Karpas-422 (cell line): ENCODE results near the gene ARHGEF19. TPM values are rescaled to one million over a fixed set of nuclear protein-coding genes. Genes with fewer than 3 reads are reported as not detected.

Experiments
- DNase-seq: peaks from one replicate; pipeline ENCODE4 v3.0.0-alpha.2; 2015
- H2AFZ ChIP-seq: fragments of 200-600 bp; sonication (generic); 2 replicates; pipeline ENCODE4 v1.6.1; 2014; ENCODE audit warnings: antibody characterized with exemption, low read length, mixed read lengths
- H3K27ac ChIP-seq: fragments of 200-600 bp; sonication (generic); 2 replicates; pipeline ENCODE4 v1.5.1; 2014; ENCODE audit warnings: mild to moderate bottlenecking, low read length, moderate library complexity
- H3K27me3 ChIP-seq: fragments of 200-600 bp; sonication (generic); 2 replicates; pipeline ENCODE4 v1.6.1; 2014; ENCODE audit warnings: low read length, mixed read lengths
- H3K36me3 ChIP-seq: fragments of 200-600 bp; sonication (generic); 2 replicates; pipeline ENCODE4 v1.6.1; 2014; ENCODE audit warnings: low read length, mixed read lengths; ENCODE audit not compliant: insufficient read depth
- H3K4me1 ChIP-seq: fragments of 200-600 bp; sonication (generic); 2 replicates; pipeline ENCODE4 v1.6.1; 2014; ENCODE audit warnings: mild to moderate bottlenecking, low read length, mixed read lengths
- H3K4me2 ChIP-seq: fragments of 200-600 bp; sonication (generic); 2 replicates; pipeline ENCODE4 v1.6.1; 2014; ENCODE audit warnings: low read length, low read depth, mild to moderate bottlenecking; ENCODE audit not compliant: poor library complexity, severe bottlenecking
- H3K4me3 ChIP-seq: fragments of 200-600 bp; sonication (generic); 2 replicates; pipeline ENCODE4 v1.5.1; 2014; ENCODE audit warnings: mild to moderate bottlenecking, antibody characterized with exemption, low read length, mixed read lengths
- H3K79me2 ChIP-seq: fragments of 200-600 bp; sonication (generic); 2 replicates; pipeline ENCODE4 v1.6.1; 2014; ENCODE audit warnings: mild to moderate bottlenecking, low read length, mixed read lengths
- H3K9ac ChIP-seq: fragments of 200-600 bp; sonication (generic); 2 replicates; pipeline ENCODE4 v1.6.0; 2014; ENCODE audit warnings: low read length
- H3K9me2 ChIP-seq: fragments of 200-600 bp; sonication (generic), shearing (Covaris generic); replicated peaks from 2 replicates; pipeline ENCODE4 v1.6.0; 2014; ENCODE audit warnings: mild to moderate bottlenecking, low read length, moderate library complexity; ENCODE audit not compliant: insufficient read depth
- H3K9me3 ChIP-seq: fragments of 300-700, 200-600 bp; sonication (generic); 2 replicates; pipeline ENCODE4 v1.6.1; 2014; ENCODE audit warnings: low read length, mixed read lengths
- H4K20me1 ChIP-seq: fragments of 200-600 bp; sonication (generic); 2 replicates; pipeline ENCODE4 v1.6.1; 2014; ENCODE audit warnings: mild to moderate bottlenecking, antibody characterized with exemption, low read length, low read depth; ENCODE audit not compliant: insufficient read depth
- total RNA-seq: library from RNA; depleted of rRNA; stranded (reverse); fragments of >200 nt; shearing (Covaris generic); gene quantifications from 2 replicates; pipeline ENCODE4 v1.2.3, GENCODE V29; 2014; ENCODE audit warnings: low replicate concordance

ARHGEF19 gene
- total RNA-seq, 1 experiment from 2014 or later, result 2.5 TPM

DNA sequence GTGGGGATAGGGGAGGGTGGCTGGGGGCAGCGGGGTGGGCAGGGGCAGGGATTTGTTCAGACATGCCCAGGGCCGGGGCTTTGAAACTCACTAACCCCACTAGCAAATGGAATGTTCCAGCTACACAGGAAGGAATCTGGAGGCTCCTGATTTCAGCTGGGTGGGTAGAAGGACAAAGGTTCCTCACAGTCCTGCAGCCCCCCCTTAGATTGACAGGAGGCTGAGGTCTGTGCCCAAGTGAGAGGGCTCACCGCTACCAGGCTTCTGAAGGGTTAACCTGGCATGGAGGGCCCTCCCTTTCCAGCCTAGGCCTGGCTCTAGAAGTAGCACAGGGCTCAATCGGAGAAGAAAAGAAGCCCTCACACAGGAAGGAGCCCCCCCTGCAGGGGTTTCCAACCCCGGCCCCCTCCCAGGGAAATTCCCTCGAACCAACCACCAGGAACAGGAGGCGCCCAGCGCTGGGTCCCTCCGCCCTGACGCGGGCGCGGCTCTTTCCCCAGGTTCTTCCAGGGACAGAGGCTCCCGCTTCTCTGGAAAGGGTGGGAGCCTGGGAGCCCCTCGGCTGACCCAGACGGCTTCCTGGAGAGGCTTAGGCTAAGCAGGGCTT lies 59.9 kb downstream of the ARHGEF19 start:
- Histone ChIP-seq H3K4me3 (no peak overlapping the region), H3K4me2 (no peak overlapping the region), H3K9me3 (no peaks in the 10 kb centered on the region), H3K4me1 (no peaks in the 10 kb centered on the region), H3K27me3 (no peaks in the 10 kb centered on the region), H3K9ac (no peak overlapping the region), H2AFZ (no peak overlapping the region), H4K20me1 (no peaks in the 10 kb centered on the region), H3K79me2 (no peaks in the 10 kb centered on the region), H3K27ac (no peak overlapping the region), H3K36me3 (no peaks in the 10 kb centered on the region), H3K9me2 (no peaks in the 10 kb centered on the region)
- DNase-seq, result no peak

DNA sequence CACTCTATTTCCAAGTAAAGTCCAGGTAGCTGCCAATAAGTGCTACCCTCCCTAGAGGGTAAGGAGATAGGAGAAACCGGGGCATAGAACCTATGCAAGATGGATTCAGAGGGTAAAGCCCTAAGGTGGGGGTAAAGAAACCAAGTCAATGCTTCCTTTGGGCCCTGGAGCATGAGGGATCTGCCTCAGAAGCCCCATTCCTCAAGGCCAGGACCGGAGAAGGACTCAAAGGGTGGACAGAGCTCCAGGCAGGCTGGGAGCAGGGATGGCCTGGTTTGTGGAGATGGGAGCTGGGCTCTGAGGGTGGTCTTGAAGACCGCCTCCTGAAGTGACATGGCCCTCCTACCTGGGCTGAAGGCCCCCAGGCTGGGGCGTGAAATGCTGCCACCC lies 60.5 kb downstream of the ARHGEF19 start:
- no peak for DNase-seq
- Histone ChIP-seq H2AFZ (no peak overlapping the region), H3K4me3 (no peak overlapping the region), H3K27me3 (no peaks in the 10 kb centered on the region), H3K27ac (no peak overlapping the region), H4K20me1 (no peaks in the 10 kb centered on the region), H3K9me2 (no peaks in the 10 kb centered on the region), H3K9me3 (no peaks in the 10 kb centered on the region), H3K79me2 (no peaks in the 10 kb centered on the region), H3K36me3 (no peaks in the 10 kb centered on the region), H3K9ac (no peak overlapping the region), H3K4me1 (no peaks in the 10 kb centered on the region), H3K4me2 (no peak overlapping the region)

DNA sequence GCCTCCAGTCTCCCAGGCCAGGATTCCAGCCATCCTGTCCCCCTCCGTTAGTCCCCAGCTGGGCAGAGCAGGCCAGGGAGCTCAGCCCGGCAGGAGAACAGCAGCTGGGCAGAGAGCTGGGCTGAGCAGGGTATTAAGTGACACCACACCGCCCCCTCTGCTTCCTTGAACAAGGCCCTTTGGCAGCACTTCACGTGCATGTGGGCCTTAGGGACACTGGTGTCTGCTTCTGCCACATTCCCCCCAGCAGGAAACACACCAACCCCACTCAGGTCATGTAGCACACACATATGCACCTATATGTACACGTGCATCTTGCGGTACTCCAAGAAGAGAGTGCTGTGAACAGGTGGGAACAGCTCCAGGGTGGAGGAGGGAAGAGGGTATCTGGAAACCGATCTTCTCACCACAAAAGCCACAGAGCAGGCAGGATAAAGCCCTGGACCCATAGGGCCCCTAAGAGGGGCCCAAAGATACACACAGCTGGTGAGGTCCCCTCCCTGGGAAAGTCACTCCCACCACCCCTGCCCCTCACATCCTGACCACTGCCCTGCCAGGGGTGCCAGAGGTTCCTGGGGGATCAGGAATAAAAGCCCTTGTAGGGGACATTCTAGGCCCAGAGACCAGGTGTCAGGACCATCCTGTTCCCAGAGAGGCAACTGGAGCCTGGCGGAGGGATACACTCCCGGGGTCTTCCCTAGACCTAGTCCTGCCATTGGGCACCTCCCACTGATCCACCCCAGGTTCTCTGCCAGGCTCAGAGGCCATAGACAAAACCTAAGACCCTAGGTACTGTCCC lies 61.1 kb downstream of the ARHGEF19 start:
- H3K4me1 ChIP-seq, result no peaks in the 10 kb centered on the region
- DNase-seq, result no peak
- H3K36me3 ChIP-seq, result no peaks in the 10 kb centered on the region
- H3K27me3 ChIP-seq, result no peaks in the 10 kb centered on the region
- no peak overlapping the region for H3K4me2 ChIP-seq
- no peaks in the 10 kb centered on the region for H3K9me2 ChIP-seq
- H2AFZ ChIP-seq, result no peak overlapping the region
- no peak overlapping the region for H3K4me3 ChIP-seq
- H4K20me1 ChIP-seq, result no peaks in the 10 kb centered on the region
- H3K9ac ChIP-seq, result no peak overlapping the region
- no peaks in the 10 kb centered on the region for H3K9me3 ChIP-seq
- H3K27ac ChIP-seq, result no peak overlapping the region
- no peaks in the 10 kb centered on the region for H3K79me2 ChIP-seq

DNA sequence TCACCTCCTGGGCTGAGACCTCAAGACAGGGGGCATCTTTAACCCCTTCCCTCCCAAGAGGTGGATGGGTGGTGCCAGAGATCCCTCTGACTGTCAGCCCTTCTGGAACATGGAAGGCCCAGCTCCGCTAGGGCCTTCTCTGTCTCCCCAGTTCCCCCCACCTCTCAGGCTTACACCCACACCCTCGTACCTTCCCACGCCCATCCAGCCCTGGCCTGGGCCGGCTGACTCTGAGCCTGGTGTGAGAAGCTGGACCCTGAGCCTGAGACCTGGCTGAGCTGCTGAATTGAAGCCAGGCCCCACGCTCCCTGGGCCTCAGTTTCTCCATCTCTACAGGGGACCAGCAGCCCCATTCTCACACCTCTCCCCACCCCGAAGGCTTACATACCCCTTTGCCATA lies 61.9 kb downstream of the ARHGEF19 start:
- no peak overlapping the region for H3K4me3 ChIP-seq

DNA sequence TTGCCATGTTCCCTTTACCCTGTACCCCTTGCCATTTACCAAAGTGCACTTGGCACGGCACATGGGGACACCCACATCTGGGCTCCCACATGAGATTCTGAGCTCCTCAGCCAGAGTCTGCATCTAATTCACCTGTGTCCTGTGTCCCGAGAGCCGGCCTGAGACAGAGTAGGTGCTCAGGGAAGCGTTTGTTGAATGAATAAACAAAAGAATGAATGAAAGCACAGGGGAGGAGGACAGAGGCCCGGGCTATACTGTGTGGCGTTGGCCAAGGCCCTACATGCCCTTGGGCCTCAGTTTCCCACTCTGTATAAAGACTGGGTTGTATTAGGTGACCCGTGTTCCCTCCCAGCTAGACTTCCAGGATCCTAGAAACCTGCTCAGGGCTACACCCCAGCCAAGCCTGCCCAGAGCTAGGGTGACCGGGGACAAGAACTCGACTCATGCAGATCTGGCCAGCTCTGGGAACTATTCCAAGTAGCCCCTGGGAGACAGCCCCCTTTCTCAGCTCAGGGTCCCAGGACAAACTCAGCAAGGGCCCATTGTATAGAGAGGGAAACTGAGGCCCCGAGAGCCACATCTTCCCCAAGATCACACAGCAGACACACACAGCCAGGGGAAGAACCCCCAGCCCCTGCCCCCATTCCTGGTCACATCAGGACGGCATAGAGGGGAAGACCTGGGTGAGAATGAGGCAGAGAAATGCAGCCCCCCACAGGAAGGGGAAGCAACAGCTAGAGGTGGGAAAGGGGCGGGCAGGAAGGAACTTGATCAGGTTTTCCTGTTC lies 62.6 kb downstream of the ARHGEF19 start:
- Histone ChIP-seq H3K4me2 (no peak overlapping the region), H3K9me2 (no peaks in the 10 kb centered on the region), H3K9me3 (no peaks in the 10 kb centered on the region), H3K36me3 (no peaks in the 10 kb centered on the region), H3K4me1 (no peaks in the 10 kb centered on the region), H3K27ac (no peak overlapping the region), H2AFZ (no peak overlapping the region), H3K79me2 (no peaks in the 10 kb centered on the region), H4K20me1 (no peaks in the 10 kb centered on the region), H3K27me3 (no peaks in the 10 kb centered on the region), H3K4me3 (no peak overlapping the region), H3K9ac (no peak overlapping the region)
- DNase-seq, result no peak

More for the DNA sequence above, 61.9 kb downstream of the ARHGEF19 start:
- no peaks in the 10 kb centered on the region for H3K9me2 ChIP-seq
- no peaks in the 10 kb centered on the region for H3K9me3 ChIP-seq
- no peak overlapping the region for H3K9ac ChIP-seq
- DNase-seq, result no peak
- no peak overlapping the region for H2AFZ ChIP-seq
- H3K27me3 ChIP-seq, result no peaks in the 10 kb centered on the region
- H3K36me3 ChIP-seq, result no peaks in the 10 kb centered on the region
- H3K27ac ChIP-seq, result no peak overlapping the region
- H3K79me2 ChIP-seq, result no peaks in the 10 kb centered on the region
- no peaks in the 10 kb centered on the region for H3K4me1 ChIP-seq
- no peaks in the 10 kb centered on the region for H4K20me1 ChIP-seq
- no peak overlapping the region for H3K4me2 ChIP-seq

DNA sequence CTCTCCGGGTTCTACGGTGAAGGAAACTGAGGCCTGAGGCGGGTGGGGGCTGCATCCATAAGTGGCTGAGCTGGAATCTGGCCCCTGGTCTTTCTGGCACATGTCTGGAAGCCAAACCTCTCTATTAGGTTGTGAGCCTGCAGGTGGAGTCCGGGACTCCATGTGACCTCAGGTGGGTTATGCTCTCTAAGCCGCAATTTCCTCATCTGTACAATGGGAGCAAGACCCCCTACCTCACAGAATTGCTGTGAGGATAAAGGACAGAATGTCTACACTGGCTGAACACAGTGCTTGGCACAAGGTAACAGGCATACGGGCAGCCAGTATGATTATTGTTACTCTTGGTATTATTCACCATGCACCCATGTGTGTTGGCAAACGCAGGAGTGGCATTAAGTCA lies 63.3 kb downstream of the ARHGEF19 start:
- Histone ChIP-seq H3K4me1 (no peaks in the 10 kb centered on the region), H3K4me3 (no peak overlapping the region), H3K36me3 (no peaks in the 10 kb centered on the region), H3K27ac (no peak overlapping the region), H3K9ac (no peak overlapping the region), H3K27me3 (no peaks in the 10 kb centered on the region), H2AFZ (no peak overlapping the region), H3K4me2 (no peak overlapping the region), H4K20me1 (no peaks in the 10 kb centered on the region), H3K9me2 (no peaks in the 10 kb centered on the region), H3K9me3 (no peaks in the 10 kb centered on the region), H3K79me2 (no peaks in the 10 kb centered on the region)
- DNase-seq, result no peak

DNA sequence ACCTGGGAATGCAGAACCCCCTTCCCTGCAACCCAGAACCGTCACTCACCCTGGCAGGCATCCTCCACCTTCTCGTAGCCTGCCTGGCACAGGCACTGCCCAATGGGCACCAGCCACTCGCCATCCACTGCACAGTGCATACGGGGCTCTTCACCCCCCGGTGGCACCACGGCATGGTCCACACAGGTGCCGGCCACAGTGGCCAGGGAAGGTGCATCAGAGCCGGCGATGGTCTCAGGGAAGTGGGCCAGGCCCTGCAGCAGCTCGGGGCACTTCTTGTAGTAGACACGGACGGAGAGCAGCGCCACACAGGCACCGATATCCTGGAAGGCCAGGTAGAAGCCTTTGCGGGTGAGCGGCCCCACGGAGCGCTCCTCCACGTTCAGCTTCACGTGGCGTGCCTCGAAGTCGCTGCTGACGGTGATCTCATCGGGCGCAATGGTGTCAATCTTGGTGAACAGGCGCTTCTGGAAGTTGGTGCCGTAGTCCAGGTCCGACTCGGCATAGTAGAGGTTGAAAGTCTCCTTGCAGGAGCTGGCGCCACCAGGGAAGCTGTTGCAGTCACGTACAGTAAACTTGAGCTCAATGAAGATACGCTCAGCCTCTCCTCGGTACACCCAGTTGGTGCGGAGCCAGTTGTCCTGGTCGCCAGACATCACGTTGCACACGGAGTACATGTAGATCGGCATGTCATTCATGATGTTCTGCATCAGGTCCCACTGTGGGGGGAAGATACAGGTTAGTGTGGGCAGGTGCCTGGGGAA lies 63.9 kb downstream of the ARHGEF19 start:
- H3K9me2 ChIP-seq, result no peaks in the 10 kb centered on the region
- H3K27me3 ChIP-seq, result no peaks in the 10 kb centered on the region
- H4K20me1 ChIP-seq, result no peaks in the 10 kb centered on the region
- H3K9me3 ChIP-seq, result no peaks in the 10 kb centered on the region
- no peaks in the 10 kb centered on the region for H3K4me1 ChIP-seq
- no peak overlapping the region for H3K4me3 ChIP-seq
- no peak for DNase-seq
- H2AFZ ChIP-seq, result no peak overlapping the region
- no peak overlapping the region for H3K4me2 ChIP-seq
- no peak overlapping the region for H3K27ac ChIP-seq
- H3K9ac ChIP-seq, result no peak overlapping the region
- no peaks in the 10 kb centered on the region for H3K36me3 ChIP-seq
- H3K79me2 ChIP-seq, result no peaks in the 10 kb centered on the region
